HPDE6-E6E7 (cell line): ENCODE measurements around the gene SNRPA1.

Source experiments
- DNase-seq: peaks from one replicate; pipeline ENCODE4 v3.0.0; 2011; ENCODE audit warnings: missing footprints; ENCODE audit errors: extremely low spot score

The SNRPA1 gene

DNA sequence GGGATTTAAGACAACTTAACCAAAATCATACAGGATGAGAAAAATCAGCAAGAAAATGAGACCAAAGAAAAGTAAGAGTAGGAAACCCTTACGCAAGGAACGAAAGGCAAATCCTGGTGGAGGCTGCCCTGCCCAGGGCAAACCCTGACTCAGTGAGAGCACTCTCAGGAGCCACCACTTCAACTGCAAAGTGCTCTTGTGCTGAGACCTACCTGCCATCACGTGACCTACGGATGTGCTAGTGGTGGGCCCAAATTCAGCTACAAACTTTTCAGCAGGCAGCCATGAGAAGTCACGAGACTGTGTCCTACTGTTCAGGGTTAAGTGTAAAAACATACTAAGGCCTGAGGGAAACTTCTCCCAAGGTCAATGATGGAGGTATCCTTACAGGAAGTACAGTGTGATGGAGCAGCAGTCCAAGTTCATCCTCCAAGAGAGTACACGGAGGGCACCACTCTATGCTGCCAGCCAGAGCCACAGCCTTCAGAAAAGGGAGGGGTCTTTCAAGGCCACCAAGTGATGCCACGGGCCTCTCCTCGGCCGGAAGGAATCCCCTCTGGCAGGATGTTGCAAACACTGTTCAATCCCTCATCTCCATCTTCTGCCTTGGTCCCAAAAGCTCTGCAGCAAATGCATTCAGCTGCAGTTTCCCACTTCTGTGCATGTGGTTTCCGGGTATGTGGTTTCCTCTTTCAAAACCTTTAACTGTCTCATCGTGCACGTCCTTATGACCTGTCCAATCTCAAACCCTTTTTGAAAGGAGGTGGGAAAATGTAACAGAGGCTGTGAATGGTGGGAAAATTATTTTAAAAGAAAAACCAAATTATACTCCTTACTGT is 52.7 kb downstream of the SNRPA1 start:
- DNase-seq: no peak

DNA sequence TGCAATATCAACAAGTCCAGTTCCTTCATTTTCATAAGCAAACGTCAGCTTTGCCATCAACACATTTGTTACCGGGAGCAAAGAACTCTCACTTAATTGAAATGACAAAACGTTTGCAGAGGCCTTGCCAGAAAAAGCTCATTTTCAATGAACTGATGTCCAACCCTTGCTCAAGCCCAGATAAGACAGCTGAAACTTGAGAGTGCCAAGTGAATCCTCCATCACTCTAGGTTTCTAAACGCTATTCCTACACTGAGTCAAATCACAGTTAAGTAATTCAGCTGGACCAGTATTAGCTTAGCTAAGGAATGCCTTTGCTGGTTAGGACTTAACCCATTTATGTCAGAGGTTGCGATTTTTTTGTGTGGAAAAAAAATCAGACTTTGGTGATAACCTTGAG is 54.7 kb downstream of the SNRPA1 start:
- no peak for DNase-seq

GRCh38 chr15:101239724-101240136 is 55.3 kb downstream of the SNRPA1 start:
- no peak for DNase-seq

- no peak for DNase-seq
Observed at GRCh38 chr15:101237251-101237650, 57.8 kb downstream of the SNRPA1 start.

- no peak for DNase-seq
Observed at GRCh38 chr15:101233651-101234280, 61.3 kb downstream of the SNRPA1 start.

DNA sequence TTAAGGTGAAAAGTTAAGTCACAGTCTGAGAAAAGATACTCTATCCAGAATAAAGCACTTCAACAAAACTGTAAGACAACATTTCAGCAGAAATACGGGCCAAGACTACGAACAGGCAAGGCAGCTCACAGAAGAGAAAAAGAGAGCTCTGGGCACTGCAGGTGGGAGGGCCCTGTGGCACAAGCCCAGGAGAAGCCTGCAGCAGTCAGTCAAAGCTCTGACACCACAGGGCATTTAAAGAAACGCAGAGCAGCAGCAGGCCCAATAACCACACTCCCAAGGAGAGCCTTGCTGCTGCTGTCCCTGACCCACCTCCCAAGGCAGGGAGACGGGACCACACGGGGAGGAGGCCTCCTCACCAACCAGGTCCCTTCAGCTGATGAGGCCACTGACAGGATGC is 62.4 kb downstream of the SNRPA1 start:
- no peak for DNase-seq
